ENCODE measurements around the gene RNF31. TPM values are rescaled to one million over a fixed set of nuclear protein-coding genes. Genes with fewer than 3 reads are reported as not detected.
"Not testable (repeated sequence)": the region's sequence is repeated elsewhere in the genome, so short reads cannot be mapped to it uniquely, and the experiment has no call there.

Gene RNF31
- total and polyA plus RNA-seq, 9 donors, result 19.2 to 74.4 (median 52.3) TPM

DNA sequence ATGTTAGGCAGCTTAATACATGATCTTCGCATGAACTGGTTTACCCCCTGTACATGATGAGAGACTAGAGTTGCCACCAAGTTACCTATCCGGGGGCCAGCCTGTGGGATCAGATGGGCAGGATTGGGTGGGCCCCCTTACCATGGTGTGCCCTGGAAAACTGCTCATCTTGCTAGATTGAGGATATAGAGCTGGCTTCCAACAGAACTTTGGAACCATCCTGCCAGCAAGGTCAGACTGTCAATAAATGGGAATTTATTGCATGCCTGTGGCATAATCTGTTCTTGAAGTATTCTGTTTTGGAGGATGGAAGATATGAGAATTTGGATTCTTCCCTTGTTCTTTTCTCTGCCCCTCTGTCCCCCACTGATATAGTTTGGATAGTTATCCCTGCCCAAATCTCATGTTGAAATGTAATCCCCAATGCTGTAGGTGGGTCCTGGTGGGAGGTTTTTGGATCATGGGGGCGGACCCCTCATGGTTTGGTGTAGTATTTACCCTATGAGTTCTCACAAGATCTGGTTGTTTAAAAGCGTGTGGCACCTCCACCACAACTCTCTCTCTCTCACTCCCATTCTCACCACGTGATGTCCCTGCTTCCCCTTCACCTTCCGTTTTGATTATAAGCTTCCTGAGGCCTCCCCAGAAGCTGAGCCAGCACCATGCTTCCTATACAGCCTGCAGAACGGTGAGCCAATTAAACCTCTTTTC, 51.7 kb downstream of the RNF31 start:
- Histone ChIP-seq H3K4me1 (ENCODE audit: insufficient read depth) (peaks cover 4% of the 10 kb centered on the region), H3K27ac (no peak overlapping the region), H3K9me3 (no peaks in the 10 kb centered on the region), H3K4me3 (no peak overlapping the region), H3K27me3 (no peaks in the 10 kb centered on the region), H3K36me3 (no peaks in the 10 kb centered on the region)
- 77 to 87% (median 84%) methylated on average over 7 of the region's 7 CpGs for WGBS, 3 donors
- intact Hi-C loops (cut with DNase I), result no loop called here
- DNase-seq, result no peak
- TF ChIP-seq, protein P1, sequence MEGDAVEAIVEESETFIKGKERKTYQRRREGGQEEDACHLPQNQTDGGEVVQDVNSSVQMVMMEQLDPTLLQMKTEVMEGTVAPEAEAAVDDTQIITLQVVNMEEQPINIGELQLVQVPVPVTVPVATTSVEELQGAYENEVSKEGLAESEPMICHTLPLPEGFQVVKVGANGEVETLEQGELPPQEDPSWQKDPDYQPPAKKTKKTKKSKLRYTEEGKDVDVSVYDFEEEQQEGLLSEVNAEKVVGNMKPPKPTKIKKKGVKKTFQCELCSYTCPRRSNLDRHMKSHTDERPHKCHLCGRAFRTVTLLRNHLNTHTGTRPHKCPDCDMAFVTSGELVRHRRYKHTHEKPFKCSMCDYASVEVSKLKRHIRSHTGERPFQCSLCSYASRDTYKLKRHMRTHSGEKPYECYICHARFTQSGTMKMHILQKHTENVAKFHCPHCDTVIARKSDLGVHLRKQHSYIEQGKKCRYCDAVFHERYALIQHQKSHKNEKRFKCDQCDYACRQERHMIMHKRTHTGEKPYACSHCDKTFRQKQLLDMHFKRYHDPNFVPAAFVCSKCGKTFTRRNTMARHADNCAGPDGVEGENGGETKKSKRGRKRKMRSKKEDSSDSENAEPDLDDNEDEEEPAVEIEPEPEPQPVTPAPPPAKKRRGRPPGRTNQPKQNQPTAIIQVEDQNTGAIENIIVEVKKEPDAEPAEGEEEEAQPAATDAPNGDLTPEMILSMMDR (IDR thresholded peaks at IDR 0.05), result no peak
- no peak for TF ChIP-seq EP300 (IDR thresholded peaks at IDR 0.05)
- TF ChIP-seq POLR2A (IDR thresholded peaks at IDR 0.05), result no peak

DNA sequence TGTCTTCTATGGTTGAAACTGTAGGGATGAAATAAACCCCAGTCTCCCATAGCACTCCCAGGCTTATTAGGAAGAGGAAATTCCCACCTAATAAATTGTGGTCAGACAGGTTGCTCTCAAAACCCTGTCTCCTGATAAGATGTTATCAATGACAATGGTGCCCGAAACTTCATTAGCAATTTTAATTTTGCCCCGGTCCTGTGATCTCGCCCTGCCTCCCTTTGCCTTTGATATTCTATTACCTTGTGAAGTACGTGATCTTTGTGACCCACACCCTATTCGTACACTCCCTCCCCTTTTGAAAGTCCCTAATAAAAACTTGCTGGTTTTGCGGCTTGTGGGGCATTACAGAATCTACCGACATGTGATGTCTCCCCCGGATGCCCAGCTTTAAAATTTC, 55.2 kb downstream of the RNF31 start:
- DNase-seq; H3K9me3 ChIP-seq; H3K27me3 ChIP-seq; H3K4me1 ChIP-seq (ENCODE audit: insufficient read depth); intact Hi-C loops (cut with DNase I); H3K4me3 ChIP-seq; H3K36me3 ChIP-seq; H3K27ac ChIP-seq: not testable (repeated sequence)
- 87 to 91% (median 88%) methylated on average over 8 of the region's 8 CpGs for WGBS, 3 donors

DNA sequence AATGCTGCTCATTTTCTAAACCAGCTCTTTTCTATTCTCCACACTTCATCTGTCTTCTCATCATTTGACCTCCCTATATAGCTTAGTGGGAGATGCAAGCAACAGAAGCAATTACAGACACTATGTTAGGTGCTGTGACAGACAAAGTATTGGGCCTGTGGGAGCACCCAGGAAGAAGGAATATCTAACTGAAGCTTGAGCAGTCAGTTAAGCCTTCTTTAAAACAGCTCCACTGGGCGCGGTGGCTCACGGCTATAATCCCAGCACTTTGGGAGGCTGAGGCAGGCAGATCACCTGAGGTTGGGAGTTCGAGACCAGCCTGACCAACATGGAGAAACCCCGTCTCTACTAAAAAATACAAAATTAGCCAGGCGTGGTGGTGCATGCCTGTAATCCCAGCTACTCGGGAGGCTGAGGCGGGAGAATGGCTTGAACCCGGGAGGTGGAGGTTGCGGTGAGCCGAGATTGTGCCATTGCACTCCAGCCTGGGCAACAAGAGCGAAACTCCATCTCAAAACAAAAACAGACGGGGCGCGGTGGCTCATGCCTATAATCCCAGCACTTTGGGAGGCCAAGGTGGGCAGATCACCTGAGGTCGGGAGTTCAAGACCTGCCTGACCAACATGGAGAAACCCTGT, 56.1 kb downstream of the RNF31 start:
- H3K9me3 ChIP-seq; intact Hi-C loops (cut with DNase I); H3K4me3 ChIP-seq; H3K36me3 ChIP-seq; H3K27ac ChIP-seq; H3K27me3 ChIP-seq; H3K4me1 ChIP-seq (ENCODE audit: insufficient read depth): not testable (repeated sequence)
- DNase-seq, result peak in 1 of 5 donors; percentile 14
- WGBS, 3 donors, result 94 to 96% (median 96%) methylated on average over 16 of the region's 16 CpGs

- no peak overlapping the region for H3K4me3 ChIP-seq
- no peaks in the 10 kb centered on the region for H3K36me3 ChIP-seq
- WGBS, 3 donors, result 89 to 94% (median 91%) methylated on average over 7 of the region's 7 CpGs
- intact Hi-C loops (cut with DNase I), result no loop called here
- H3K9me3 ChIP-seq, result no peaks in the 10 kb centered on the region
- no peaks in the 10 kb centered on the region for H3K27me3 ChIP-seq
- H3K4me1 ChIP-seq (ENCODE audit: insufficient read depth), result no peaks in the 10 kb centered on the region
- TF ChIP-seq POLR2A (IDR thresholded peaks at IDR 0.05) (no peak), EP300 (IDR thresholded peaks at IDR 0.05) (no peak)
- no peak overlapping the region for H3K27ac ChIP-seq
- DNase-seq, result no peak
These were observed 57.2 kb downstream of the RNF31 start for GRCh38 chr14:24204163-24205146.

GRCh38 chr14:24206260-24207103, 59.2 kb downstream of the RNF31 start:
- DNase-seq, result peak in 1 of 5 donors; percentile 23
- Histone ChIP-seq H3K27ac (no peak overlapping the region), H3K4me3 (no peak overlapping the region), H3K36me3 (no peaks in the 10 kb centered on the region), H3K27me3 (no peaks in the 10 kb centered on the region), H3K9me3 (no peaks in the 10 kb centered on the region), H3K4me1 (ENCODE audit: insufficient read depth) (no peaks in the 10 kb centered on the region)
- intact Hi-C loops (cut with DNase I), result no loop called here
- no peak for TF ChIP-seq EP300 (IDR thresholded peaks at IDR 0.05)
- no peak for TF ChIP-seq POLR2A (IDR thresholded peaks at IDR 0.05)
- TF ChIP-seq, protein P1 (IDR thresholded peaks at IDR 0.05), result no peak
- 93 to 96% (median 95%) methylated on average over 11 of the region's 11 CpGs for WGBS, 3 donors

Measured in ovary (tissue), 9 donors.